Type B pancreatic cell (in vitro differentiated cells): Measurements from ENCODE around the gene GBGT1. TPM values are rescaled to one million over a fixed set of nuclear protein-coding genes. Genes with fewer than 3 reads are reported as not detected.

Source experiments
- DNase-seq: peaks from one replicate; pipeline ENCODE4 v3.0.0; 2021; ENCODE audit warnings: mixed read lengths; ENCODE audit not compliant: unreplicated experiment; ENCODE audit errors: extremely low spot score
- H3K27ac Mint-ChIP-seq: 2 replicates; pipeline ENCODE4 v1.8.0; 2021; ENCODE audit warnings: mild to moderate bottlenecking, mixed read lengths
- H3K27me3 Mint-ChIP-seq: 2 replicates; pipeline ENCODE4 v1.8.0; 2021; ENCODE audit warnings: mixed read lengths
- H3K36me3 Mint-ChIP-seq: 2 replicates; pipeline ENCODE4 v1.8.0; 2021; ENCODE audit warnings: mixed read lengths
- H3K4me1 Mint-ChIP-seq: one replicate; pipeline ENCODE4 v1.8.0; 2021; ENCODE audit warnings: mixed read lengths; ENCODE audit not compliant: unreplicated experiment
- H3K4me3 Mint-ChIP-seq: 2 replicates; pipeline ENCODE4 v1.8.0; 2021; ENCODE audit warnings: mild to moderate bottlenecking, mixed read lengths
- H3K9me3 Mint-ChIP-seq: 2 replicates; pipeline ENCODE4 v1.8.0; 2021; ENCODE audit warnings: mixed read lengths
- CTCF ChIP-seq: fragments of 200-600 bp; sonication (generic); conservative IDR thresholded peaks from 2 replicates; pipeline ENCODE4 v1.5.0; 2021; ENCODE audit warnings: antibody characterized with exemption, mild to moderate bottlenecking
- total RNA-seq: library from RNA; stranded (reverse); gene quantifications from 2 replicates; pipeline ENCODE4 v1.2.1, GENCODE V29; 2021; ENCODE audit warnings: low replicate concordance

GBGT1 gene
- total RNA-seq, 1 donor from 2014 or later = 21.0 TPM

- Mint-ChIP-seq H3K4me1 (peaks cover 24% of the 10 kb centered on the region), H3K36me3 (no peaks in the 10 kb centered on the region), H3K4me3 (peak overlapping the region; percentile 75), H3K27ac (peak overlapping the region; percentile 99), H3K27me3 (no peaks in the 10 kb centered on the region), H3K9me3 (no peaks in the 10 kb centered on the region)
- DNase-seq = no peak
- no peak for TF ChIP-seq CTCF
Measured at GRCh38 chr9:133133681-133134387, 29.9 kb downstream of the GBGT1 start.

- no peak for DNase-seq
- Mint-ChIP-seq H3K4me3 (no peak overlapping the region), H3K36me3 (no peaks in the 10 kb centered on the region), H3K27me3 (no peaks in the 10 kb centered on the region), H3K9me3 (no peaks in the 10 kb centered on the region), H3K27ac (peak overlapping the region; percentile 99), H3K4me1 (peaks cover 24% of the 10 kb centered on the region)
- no peak for TF ChIP-seq CTCF
Measured at GRCh38 chr9:133132174-133132573, 31.5 kb downstream of the GBGT1 start.

GRCh38 chr9:133131506-133131905, 32.2 kb downstream of the GBGT1 start:
- Mint-ChIP-seq H3K27ac (peak overlapping the region; percentile 99), H3K9me3 (no peaks in the 10 kb centered on the region), H3K36me3 (no peaks in the 10 kb centered on the region), H3K27me3 (no peaks in the 10 kb centered on the region), H3K4me1 (peaks cover 24% of the 10 kb centered on the region), H3K4me3 (no peak overlapping the region)
- no peak for TF ChIP-seq CTCF
- no peak for DNase-seq

DNA sequence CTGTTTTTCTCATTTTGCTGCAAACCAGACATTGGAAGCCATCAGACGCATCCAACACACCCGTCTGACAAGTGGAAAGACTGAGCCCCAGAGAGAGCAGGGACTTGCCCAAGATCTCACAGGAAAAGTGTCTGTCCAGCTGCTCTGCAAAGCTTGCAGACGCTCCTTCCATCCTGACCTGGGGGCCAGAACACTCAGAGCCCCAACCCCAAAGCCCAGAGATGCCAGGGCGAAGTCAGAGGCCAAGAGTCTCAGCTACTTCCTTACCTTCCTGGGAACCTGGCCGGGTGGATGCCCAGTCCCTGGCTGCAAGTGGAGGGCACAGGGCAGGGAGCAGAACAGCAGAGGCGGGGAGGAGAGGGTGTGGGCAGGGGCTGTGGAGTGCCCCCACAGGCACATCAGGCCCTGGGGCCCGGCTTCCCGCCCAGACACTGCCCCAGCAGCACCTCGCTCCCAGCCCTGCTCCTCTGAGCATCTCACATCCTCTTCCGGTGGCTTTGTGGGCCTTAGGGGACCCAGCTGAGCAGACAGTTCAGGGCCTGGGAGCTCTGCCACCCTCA, 32.9 kb downstream of the GBGT1 start:
- no peak overlapping the region for H3K4me3 Mint-ChIP-seq
- H3K27me3 Mint-ChIP-seq = no peaks in the 10 kb centered on the region
- no peak for DNase-seq
- H3K9me3 Mint-ChIP-seq = no peaks in the 10 kb centered on the region
- H3K4me1 Mint-ChIP-seq = peaks cover 20% of the 10 kb centered on the region
- no peak for TF ChIP-seq CTCF
- no peaks in the 10 kb centered on the region for H3K36me3 Mint-ChIP-seq
- no peak overlapping the region for H3K27ac Mint-ChIP-seq

- H3K27ac Mint-ChIP-seq = peak overlapping the region; percentile 70
- no peak for DNase-seq
- H3K4me3 Mint-ChIP-seq = no peak overlapping the region
- H3K36me3 Mint-ChIP-seq = no peaks in the 10 kb centered on the region
- no peaks in the 10 kb centered on the region for H3K9me3 Mint-ChIP-seq
- peaks cover 13% of the 10 kb centered on the region for H3K4me1 Mint-ChIP-seq
- no peaks in the 10 kb centered on the region for H3K27me3 Mint-ChIP-seq
- no peak for TF ChIP-seq CTCF
Measured at GRCh38 chr9:133129001-133129795, 34.5 kb downstream of the GBGT1 start.
